GM19328 (cell line): ENCODE measurements around the gene TCERG1L.

Source experiments
- ATAC-seq: cut with Tn5 transposase; IDR thresholded peaks from one replicate; pipeline ENCODE4 v1.9.1; 2021; ENCODE audit warnings: mild to moderate bottlenecking, moderate library complexity; ENCODE audit not compliant: unreplicated experiment

TCERG1L gene

DNA sequence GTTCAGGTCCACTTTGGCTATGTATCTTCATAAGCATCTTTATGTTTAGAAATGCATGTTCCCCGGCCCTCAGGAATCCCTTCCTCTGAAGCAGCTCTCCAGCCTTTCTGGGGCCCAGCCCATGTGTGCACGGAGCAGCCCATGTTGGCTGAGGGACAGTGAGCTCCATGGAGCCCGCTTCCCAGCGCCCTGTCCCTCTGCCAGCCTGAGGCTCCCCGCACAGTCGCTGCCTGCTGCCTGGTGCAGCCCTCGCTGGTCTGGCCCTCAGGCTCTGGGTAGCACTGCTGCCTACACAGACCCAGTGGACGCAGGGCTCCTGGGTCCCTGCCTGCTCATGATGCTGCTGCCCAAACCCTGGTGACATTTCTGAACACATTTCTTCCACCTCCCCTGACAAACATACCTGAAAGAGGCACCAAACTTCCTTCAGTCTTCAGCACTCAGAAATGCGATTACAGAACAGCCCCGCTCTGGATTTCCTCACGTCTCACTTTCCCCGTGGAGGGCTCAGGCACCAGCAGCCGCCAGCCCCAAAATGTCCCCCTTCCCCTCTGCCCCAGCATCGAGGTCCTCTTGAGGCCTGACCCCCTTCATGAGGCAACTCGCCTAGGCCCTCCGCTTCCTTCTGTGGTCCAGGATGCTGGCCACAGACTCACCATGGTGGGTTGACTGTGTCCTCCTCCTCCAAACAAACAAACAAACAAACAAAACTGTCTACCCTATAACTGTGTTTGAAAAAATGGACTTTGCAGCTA, 5.0 kb upstream of the TCERG1L start:
- no peak for ATAC-seq

GRCh38 chr10:131315344-131315743, 3.8 kb upstream of the TCERG1L start:
- no peak for ATAC-seq

DNA sequence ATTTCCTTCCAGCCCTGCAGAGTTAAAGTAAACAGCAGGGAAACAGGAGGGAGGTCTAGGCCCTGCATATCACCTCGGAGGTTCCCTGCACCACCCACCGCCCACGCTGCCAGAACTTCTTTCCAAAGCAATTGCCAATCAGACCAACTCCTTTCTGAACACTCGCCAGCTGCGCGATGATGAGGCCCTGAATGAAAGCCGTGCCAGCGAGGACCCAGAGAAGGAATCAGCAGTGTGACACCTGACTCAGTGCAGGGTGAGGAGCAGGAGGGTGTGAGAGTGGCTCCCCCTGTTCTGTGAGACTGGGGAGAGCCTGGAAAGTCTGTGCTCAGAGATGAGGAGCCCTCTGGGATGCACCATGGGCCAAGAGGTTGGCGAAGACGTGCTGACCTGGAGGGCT, 3.3 kb upstream of the TCERG1L start:
- ATAC-seq, result no peak

- no peak for ATAC-seq
Observed at GRCh38 chr10:131314148-131314547, 2.6 kb upstream of the TCERG1L start.

- ATAC-seq, result no peak
Observed at GRCh38 chr10:131313377-131313776, 1.9 kb upstream of the TCERG1L start.

- ATAC-seq, result no peak
Observed at GRCh38 chr10:131312478-131312836, 936 bp upstream of the TCERG1L start.

GRCh38 chr10:131311402-131311660, 190 bp downstream of the TCERG1L start:
- ATAC-seq, result no peak

DNA sequence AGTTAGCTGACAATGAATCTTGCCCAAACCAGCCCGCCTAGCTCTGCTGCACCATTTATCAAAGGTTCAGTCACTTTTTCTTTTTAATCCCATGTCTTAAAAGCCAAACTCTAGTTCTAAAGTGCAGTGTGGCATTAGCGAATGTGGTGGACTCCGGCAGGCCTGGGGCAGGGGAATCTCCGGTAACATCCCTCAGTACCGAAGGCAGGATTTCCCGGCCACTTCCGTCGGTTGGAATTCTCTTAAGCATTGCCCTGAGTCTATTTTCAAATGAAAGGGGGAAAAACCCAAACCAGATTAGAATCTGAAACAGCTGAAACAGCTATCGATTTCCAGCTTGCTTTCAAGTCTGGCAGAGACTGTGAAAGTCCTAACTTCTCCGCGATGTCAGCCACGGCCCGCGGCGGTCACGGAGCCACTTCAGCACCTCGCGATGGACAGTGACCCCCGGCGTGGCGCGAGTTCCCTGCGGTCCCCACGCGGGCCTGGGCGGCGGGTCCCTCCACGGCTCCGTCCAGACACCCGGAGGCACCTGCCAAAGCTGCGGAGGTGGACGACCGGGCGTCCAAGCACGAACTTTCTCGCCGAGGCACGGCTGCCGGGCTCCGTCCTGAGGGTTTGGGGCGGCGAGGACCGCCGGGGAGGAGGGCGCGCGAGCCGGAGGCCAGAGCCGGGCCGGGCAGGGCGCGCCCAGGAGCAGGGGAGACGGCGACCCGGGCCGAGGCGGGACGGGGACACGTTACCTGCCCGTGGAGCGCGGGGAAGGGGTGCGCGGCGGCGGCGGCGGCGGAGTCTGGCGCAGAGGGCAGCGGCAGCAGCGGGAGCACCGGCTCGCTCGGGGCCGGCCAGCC, 745 bp downstream of the TCERG1L start:
- ATAC-seq, result no peak

DNA sequence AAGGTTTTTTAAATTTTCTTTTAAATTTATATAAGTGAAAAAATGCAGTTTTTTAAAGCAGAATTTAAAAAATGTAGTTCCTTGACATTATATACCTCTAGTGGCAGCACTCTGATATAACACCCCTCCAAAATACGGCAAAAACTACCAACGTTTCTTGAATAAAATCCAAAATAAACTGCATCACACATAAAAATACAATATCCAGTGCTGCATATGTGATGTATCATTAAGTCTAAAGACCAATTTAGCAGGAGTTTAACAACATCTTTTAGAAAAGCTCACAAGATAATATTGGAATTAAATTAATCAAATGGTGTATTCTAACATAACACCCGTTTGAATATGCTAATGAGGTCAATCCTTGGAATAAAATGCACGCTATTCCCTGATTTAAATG, 1.4 kb downstream of the TCERG1L start:
- no peak for ATAC-seq

GRCh38 chr10:131300508-131300907, 11.0 kb downstream of the TCERG1L start:
- no peak for ATAC-seq

DNA sequence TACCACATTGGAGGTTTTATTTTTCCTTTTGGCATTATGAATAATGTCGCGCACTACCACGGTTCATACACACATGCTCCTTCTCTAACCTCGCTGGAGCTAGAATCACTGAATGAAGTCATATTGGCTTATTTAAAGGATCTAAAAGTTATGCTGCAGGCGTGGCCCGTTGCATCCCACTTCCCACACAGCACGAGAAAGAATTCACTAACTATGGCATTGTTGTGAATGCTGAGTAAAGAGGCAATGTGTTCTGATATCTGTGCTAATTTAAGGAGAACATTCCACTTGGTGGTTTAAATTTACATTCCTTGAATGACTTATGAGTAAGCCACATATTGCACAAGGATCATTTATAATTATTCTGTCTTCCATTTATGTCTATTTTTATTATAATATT, 20.7 kb downstream of the TCERG1L start:
- ATAC-seq, result no peak

DNA sequence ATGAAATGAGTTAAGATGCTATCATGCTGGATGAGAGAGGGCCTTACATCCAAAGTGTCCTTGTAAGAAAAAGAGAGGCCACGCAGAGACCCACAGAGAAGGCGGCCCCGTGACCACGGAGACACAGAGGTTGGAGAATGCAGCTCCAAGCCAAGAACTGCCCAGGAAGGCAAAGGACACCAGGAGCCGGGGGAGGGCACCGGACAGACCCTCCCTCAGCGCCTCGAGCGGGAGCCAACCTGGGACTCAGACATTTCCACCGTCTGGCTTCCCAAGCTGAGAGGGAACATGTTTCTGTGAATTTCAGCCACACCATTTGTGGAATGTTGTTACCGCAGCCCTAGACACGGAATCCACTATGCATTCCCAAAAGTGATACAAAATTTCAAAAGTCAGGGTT, 22.9 kb downstream of the TCERG1L start:
- ATAC-seq, result no peak

DNA sequence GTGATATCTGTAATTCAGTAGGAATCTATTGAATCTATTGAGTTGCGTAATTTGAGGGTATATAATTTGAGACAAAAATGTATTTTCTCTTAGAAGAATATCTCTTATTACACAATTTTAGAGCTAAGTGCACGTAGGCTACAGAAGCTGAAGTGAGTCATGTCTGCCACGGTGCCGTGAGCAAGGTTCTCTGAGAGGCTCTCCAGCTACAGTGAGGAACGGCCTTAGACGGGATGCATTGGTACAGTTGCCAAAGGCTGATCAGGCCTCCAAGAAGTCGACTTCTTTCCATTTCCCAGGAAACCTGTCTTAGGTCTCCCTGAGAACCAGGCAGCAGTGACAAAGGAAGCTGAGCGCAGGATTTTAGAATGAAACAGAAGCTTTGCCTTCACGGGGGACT, 28.6 kb downstream of the TCERG1L start:
- ATAC-seq, result no peak

DNA sequence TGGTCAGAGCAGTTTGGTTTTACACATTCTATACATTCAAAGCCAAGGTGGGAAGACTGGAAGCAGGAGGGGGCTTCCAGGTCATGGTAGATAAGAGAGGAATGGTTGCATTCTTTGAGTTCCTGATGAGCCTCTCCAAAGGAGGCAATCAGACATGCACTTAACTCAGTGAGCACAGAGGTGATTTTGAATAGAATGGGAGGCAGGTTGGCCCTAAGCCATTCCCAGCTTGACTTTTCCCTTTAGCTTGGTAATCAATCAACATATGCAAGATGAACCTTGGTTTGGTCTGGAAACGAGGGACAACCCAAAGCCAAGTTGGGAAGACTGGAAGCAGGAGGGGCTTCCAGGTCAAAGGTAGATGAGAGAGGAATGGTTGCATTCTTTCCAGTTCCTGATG, 31.4 kb downstream of the TCERG1L start:
- ATAC-seq, result no peak

DNA sequence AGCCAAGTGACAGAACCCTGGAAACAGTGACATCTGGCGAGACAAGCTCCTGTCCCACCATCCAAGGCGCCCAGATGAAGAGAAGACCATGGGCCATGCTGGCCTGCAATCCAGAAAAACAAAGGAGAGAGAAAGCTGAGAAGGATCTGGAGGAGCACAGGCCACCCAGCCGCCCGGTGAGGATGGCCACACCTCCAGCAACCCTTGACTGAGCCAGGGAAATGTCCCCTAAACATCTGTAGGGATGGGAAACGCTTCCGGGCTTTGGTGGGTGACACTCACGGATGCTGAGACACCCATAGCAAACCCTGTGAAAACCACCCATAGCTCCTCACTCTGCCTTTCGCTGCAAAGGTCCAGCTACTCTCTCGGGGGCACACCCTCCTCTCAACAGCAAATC, 32.0 kb downstream of the TCERG1L start:
- no peak for ATAC-seq

DNA sequence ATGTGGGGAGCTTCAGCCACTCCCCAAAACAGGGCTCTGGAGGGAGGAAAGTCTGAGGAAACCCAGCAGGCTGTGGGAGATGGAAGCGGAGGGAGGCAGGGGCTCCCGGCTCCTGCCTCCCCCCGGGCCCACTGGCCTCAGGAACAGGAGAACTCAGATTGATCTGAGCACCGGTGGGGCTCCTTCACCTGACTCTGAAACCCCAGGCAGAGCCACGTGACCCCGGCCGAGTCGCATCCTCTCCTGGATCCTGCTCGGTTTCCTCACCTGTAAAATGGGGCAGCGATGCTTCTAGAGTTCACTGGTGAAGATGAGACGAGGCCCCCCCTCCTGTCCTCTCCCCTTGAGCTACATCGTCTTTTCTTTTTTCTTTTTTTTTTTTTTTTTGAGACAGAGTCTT, 33.6 kb downstream of the TCERG1L start:
- ATAC-seq, result no peak

DNA sequence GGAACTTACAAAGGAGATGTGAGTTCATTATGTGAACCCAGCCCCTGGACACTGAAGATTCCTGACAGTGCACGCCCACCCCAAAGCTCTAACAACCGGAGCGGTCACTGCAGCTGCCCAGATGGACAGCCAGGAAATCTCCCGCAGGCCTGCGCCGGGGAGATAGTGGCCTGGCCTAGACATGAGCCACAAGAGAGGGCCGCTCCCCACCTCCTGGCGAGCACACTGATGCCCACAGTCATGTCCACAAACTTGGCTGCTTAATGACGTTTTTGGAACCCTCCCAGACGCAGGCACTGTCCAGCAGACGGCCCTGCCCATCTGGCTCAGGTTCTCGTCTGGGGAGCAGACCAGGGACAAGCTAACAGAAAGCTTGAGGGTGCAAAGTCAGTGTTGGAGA, 34.2 kb downstream of the TCERG1L start:
- no peak for ATAC-seq

GRCh38 chr10:131275691-131276090, 35.8 kb downstream of the TCERG1L start:
- no peak for ATAC-seq

- no peak for ATAC-seq
Observed at GRCh38 chr10:131274883-131275282, 36.6 kb downstream of the TCERG1L start.

- ATAC-seq, result no peak
Observed at GRCh38 chr10:131274133-131274880, 37.2 kb downstream of the TCERG1L start.

GRCh38 chr10:131273476-131273875, 38.0 kb downstream of the TCERG1L start:
- ATAC-seq, result no peak

DNA sequence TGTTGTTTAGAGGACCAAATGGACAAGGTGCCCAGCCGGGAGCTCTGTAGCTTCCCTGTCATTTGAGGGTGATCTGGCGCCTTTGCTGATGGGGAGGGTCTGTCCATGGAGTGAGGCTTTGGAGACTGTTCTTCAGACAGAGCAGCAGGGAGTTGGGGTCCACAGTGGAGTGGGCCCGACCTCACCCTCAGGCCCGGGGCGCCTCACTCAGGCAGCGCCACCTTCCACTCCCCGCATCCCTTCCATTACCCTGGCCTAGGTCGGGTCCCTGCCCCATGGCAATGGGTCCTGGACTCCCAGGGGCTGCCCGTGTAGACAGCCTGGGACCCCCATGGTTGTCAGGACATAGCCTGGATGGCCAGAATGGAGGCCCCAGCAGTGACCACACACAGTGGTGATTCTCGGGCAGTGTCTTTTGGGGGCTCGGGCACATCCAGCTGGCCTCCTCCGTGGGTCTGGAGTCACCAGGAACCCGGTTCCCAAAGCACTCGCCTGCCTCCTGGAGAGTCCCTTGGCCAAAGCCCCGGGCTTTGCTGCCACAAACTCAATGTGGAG, 38.5 kb downstream of the TCERG1L start:
- no peak for ATAC-seq
